DND-41 (cell line): ENCODE data around the gene FREM1.

Source experiments
- EZH2 ChIP-seq: IDR thresholded peaks from 3 replicates; pipeline ENCODE4 v1.6.1; 2012; ENCODE audit warnings: borderline replicate concordance, low read depth, mild to moderate bottlenecking, moderate library complexity, low read length, inconsistent platforms; ENCODE audit not compliant: severe bottlenecking
- TF ChIP-seq, protein P1 (sequence below): IDR thresholded peaks from 2 replicates; pipeline ENCODE4 v1.5.1; 2012; ENCODE audit warnings: borderline replicate concordance, low read length, moderate library complexity, mild to moderate bottlenecking; ENCODE audit not compliant: poor library complexity, severe bottlenecking; ENCODE audit errors: extremely low read depth

DNA sequence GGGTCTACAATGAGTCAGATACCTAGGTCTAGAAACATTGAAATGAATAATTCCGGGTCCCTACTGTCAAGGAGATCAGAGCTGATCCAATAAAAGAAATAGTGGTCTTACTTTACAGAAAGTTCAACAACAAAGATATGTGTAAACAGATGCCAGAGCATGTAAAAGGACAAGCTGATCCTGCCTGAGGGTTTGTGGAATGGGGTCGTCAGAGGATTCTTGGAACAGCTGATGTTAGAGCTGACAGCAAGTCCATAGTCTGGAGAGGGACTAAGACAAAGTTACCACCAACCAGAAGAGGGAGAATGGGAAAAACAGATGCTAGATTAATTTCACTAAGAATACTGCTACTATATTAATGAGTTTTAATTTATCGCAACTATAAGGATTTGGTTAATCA, 71.5 kb downstream of the FREM1 start:
- TF ChIP-seq, protein P1, sequence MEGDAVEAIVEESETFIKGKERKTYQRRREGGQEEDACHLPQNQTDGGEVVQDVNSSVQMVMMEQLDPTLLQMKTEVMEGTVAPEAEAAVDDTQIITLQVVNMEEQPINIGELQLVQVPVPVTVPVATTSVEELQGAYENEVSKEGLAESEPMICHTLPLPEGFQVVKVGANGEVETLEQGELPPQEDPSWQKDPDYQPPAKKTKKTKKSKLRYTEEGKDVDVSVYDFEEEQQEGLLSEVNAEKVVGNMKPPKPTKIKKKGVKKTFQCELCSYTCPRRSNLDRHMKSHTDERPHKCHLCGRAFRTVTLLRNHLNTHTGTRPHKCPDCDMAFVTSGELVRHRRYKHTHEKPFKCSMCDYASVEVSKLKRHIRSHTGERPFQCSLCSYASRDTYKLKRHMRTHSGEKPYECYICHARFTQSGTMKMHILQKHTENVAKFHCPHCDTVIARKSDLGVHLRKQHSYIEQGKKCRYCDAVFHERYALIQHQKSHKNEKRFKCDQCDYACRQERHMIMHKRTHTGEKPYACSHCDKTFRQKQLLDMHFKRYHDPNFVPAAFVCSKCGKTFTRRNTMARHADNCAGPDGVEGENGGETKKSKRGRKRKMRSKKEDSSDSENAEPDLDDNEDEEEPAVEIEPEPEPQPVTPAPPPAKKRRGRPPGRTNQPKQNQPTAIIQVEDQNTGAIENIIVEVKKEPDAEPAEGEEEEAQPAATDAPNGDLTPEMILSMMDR: no peak
- no peak for TF ChIP-seq EZH2
